Measurements from ENCODE around the gene ZNG1A.
"Not testable (repeated sequence)": the region's sequence is repeated elsewhere in the genome, so short reads cannot be mapped to it uniquely, and the experiment has no call there.

DNA sequence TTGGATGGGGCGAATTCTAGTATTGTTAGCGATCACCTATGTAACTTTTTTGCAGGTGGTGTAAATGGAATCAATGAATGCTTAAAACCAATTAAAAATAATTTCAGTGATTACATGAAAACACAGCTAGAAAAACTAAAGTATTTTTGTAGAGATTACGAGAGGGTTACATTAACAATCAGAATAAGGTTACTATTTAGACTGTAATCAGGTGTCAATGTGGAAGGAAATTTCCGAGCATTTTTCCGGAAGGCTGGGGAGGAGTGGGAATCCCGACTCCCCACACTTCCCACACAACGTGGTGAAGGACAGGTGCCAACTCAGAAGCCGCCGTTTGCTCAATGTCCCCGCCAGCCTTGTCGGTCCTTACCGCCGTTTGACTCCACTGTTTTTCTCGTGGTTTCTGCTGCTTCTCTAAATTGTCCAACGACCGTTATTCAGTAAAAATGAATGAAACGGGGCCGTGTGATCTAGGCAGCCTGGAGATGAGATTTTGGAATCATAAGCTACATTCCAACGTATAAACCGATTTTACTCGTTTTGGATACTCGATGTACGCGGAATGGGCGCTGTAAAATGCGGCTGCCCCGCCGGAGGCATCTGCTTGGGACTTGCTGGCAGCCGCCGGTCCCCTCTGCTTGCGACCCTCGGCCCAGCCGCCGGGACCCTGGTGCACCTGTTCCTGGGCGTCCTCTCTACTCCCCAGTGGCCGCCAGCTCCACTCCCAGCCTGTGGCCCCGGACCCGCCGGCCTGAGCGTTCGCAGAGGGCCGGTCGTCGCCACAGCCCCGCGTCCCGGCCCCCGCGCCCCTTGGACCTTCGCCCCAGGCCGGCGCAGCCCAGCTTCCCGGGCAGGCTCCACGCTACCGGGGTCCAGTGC, 66.0 kb downstream of the ZNG1A start:
- TF ChIP-seq, protein P1, sequence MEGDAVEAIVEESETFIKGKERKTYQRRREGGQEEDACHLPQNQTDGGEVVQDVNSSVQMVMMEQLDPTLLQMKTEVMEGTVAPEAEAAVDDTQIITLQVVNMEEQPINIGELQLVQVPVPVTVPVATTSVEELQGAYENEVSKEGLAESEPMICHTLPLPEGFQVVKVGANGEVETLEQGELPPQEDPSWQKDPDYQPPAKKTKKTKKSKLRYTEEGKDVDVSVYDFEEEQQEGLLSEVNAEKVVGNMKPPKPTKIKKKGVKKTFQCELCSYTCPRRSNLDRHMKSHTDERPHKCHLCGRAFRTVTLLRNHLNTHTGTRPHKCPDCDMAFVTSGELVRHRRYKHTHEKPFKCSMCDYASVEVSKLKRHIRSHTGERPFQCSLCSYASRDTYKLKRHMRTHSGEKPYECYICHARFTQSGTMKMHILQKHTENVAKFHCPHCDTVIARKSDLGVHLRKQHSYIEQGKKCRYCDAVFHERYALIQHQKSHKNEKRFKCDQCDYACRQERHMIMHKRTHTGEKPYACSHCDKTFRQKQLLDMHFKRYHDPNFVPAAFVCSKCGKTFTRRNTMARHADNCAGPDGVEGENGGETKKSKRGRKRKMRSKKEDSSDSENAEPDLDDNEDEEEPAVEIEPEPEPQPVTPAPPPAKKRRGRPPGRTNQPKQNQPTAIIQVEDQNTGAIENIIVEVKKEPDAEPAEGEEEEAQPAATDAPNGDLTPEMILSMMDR (IDR thresholded peaks at IDR 0.05): not testable (repeated sequence)
- TF ChIP-seq EP300, POLR2AphosphoS5 (IDR thresholded peaks at IDR 0.05): not testable (repeated sequence)
